Esophagus squamous epithelium (tissue), 5 donors: ENCODE measurements around the gene LRIG2. TPM values are rescaled to one million over a fixed set of nuclear protein-coding genes. Genes with fewer than 3 reads are reported as not detected.

ENCODE experiments used
- DNase-seq: peaks from one replicate; lab custom pipeline; 2025; lab: John Stamatoyannopoulos, UW
- H3K27ac ChIP-seq, 4 donors: fragments of 200-600 bp; sonication (generic); one replicate each; pipeline ENCODE4 v1.5.1; 2016 to 2019; ENCODE audit warnings: mild to moderate bottlenecking in 1 of 4
- H3K27me3 ChIP-seq, 4 donors: fragments of 200-600 bp; sonication (generic); 1 replicate in 3 of 4; 2 replicates in 1 of 4; pipeline versions ENCODE4 v1.5.1 to v1.6.0; 2017 to 2021; ENCODE audit warnings: antibody characterized with exemption in 1 of 4
- H3K36me3 ChIP-seq, 3 donors: fragments of 200-600 bp; sonication (generic); one replicate each; pipeline ENCODE4 v1.5.1; 2016 to 2019
- H3K4me1 ChIP-seq, 3 donors: fragments of 200-600 bp; sonication (generic); one replicate each; pipeline ENCODE4 v1.5.1; 2017 to 2019
- H3K4me3 ChIP-seq, 4 donors: fragments of 200-600 bp; sonication (generic); 1 replicate in 3 of 4; 2 replicates in 1 of 4; pipeline ENCODE4 v1.5.1; 2016 to 2019; ENCODE audit warnings: mild to moderate bottlenecking in 2 of 4, moderate library complexity in 1 of 4
- H3K9me3 ChIP-seq, 3 donors: fragments of 200-600 bp; sonication (generic); one replicate each; pipeline ENCODE4 v1.5.1; 2016 to 2019
- POLR2A ChIP-seq, 4 donors: fragments of 450-650 bp; IDR thresholded peaks; one replicate each; pipeline ENCODE4 v1.6.1; 2017; ENCODE audit warnings: antibody characterized with exemption in 4 of 4, mild to moderate bottlenecking in 4 of 4, moderate library complexity in 3 of 4
- WGBS, 2 donors: methylation state at CpG; one replicate each; pipeline ENCODE4 v1.1.5; 2018; 5-methylcytosine and 5-hydroxymethylcytosine counted together
- intact Hi-C: fragments of 100-400 bp; cut with DNase I; formaldehyde crosslinking; loops from one replicate; pipeline ENCODE4 v1.15.0; 2022
- total RNA-seq, 4 donors: library from RNA; depleted of rRNA; stranded (reverse); fragments of >200 nt; gene quantifications; one replicate each; pipeline ENCODE4 v1.1.0, GENCODE V29; 2016
- TF ChIP-seq, protein P1 (sequence below), 6 experiments: fragments of 450-650 bp in 4 of 6; fragments of 200-600 bp in 2 of 6; sonication (generic) in 2 of 6; IDR thresholded peaks; one replicate each; pipeline ENCODE4 v1.5.1; 2016 to 2019; ENCODE audit warnings: antibody characterized with exemption in 6 of 6, mild to moderate bottlenecking in 4 of 6, moderate library complexity in 4 of 6
- donor health status: DM: yes; HTN: yes; CAD: no.

LRIG2 gene
- total RNA-seq, 4 donors from 2014 or later: 8.9 to 18.3 (median 11.6) TPM

DNA sequence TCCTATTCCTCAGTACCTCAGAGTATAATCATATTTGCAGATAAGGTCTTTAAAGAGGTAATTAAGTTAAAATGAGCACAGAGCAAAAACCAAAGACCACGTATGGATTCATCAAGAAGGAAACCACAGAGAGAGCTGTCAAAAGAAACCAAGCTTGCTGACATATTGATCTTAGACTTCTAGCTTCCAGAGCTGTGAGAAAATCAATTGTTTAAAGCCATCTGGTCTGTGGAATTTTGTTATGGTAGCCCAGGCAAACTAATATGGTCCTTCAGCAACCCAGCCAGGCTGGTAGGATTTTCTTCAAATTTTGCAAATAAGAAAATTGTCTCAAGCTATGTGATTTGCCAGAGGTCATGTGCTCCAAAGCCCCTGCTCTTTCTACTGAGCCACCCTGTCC lies 62.5 kb downstream of the LRIG2 start:
- Histone ChIP-seq H3K4me3 (no peak overlapping the region), H3K4me1 (peaks cover 0 to under 1% (median 0%) of the 10 kb centered on the region in 3 donors), H3K27ac (no peak overlapping the region), H3K27me3 (no peaks in the 10 kb centered on the region), H3K9me3 (no peaks in the 10 kb centered on the region), H3K36me3 (peaks cover 0 to 13% (median 0%) of the 10 kb centered on the region in 3 donors)
- WGBS, 2 donors: 35 to 65% methylated on average over 1 of the region's 1 CpG
- DNase-seq: no peak
- intact Hi-C loops: no loop called here
- no peak for TF ChIP-seq POLR2A (IDR thresholded peaks at IDR 0.05)
- TF ChIP-seq, protein P1, sequence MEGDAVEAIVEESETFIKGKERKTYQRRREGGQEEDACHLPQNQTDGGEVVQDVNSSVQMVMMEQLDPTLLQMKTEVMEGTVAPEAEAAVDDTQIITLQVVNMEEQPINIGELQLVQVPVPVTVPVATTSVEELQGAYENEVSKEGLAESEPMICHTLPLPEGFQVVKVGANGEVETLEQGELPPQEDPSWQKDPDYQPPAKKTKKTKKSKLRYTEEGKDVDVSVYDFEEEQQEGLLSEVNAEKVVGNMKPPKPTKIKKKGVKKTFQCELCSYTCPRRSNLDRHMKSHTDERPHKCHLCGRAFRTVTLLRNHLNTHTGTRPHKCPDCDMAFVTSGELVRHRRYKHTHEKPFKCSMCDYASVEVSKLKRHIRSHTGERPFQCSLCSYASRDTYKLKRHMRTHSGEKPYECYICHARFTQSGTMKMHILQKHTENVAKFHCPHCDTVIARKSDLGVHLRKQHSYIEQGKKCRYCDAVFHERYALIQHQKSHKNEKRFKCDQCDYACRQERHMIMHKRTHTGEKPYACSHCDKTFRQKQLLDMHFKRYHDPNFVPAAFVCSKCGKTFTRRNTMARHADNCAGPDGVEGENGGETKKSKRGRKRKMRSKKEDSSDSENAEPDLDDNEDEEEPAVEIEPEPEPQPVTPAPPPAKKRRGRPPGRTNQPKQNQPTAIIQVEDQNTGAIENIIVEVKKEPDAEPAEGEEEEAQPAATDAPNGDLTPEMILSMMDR (IDR thresholded peaks at IDR 0.05): no peak

DNA sequence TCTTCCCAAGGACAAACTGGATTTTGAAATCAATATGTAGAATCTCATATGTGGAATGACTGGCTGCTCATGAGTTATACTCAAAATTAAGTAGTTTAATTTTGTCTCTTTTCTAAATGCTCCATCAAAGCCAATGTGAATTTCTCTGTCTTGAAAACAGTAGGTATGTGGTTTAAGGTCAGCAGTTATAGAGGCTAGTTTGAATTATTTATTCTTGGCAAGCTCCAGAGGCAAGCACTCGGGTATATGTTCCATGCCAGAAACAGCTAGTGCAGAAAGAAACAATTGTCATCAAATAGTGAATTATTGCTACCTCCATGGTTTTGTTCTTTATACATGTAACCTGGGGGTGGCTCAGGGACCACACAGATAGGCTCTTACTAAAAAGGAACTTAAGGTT lies 63.5 kb downstream of the LRIG2 start:
- no peak for DNase-seq
- WGBS, 2 donors: 33 to 40% methylated on average over 1 of the region's 1 CpG
- no peak for TF ChIP-seq POLR2A (IDR thresholded peaks at IDR 0.05)
- TF ChIP-seq, protein P1 (IDR thresholded peaks at IDR 0.05): no peak
- Histone ChIP-seq H3K27me3 (no peaks in the 10 kb centered on the region), H3K36me3 (peaks cover 0 to 7% (median 0%) of the 10 kb centered on the region in 3 donors), H3K4me3 (no peak overlapping the region), H3K4me1 (peaks cover 2 to 10% (median 8%) of the 10 kb centered on the region in 3 donors), H3K27ac (no peak overlapping the region), H3K9me3 (no peaks in the 10 kb centered on the region)
- intact Hi-C loops: no loop called here

DNA sequence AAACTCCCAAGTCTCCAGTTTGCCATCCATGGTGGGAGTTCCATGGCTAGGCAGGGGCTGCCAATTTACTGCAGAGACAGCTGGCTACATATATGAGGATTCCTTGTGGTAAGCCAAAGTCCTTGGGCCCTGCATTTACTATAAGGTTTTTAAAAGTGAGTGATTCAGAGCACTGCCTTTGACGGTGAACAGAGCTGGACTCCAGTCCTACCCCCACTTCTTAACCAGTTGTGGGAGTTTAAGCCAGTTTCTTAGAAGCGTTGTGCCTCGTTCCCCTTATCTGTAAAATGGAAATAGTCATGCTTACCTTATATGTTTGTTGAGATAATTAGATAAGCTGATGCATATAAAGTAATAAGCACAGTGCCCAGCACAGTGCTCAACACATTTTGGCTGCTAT lies 64.6 kb downstream of the LRIG2 start:
- intact Hi-C loops: no loop called here

DNA sequence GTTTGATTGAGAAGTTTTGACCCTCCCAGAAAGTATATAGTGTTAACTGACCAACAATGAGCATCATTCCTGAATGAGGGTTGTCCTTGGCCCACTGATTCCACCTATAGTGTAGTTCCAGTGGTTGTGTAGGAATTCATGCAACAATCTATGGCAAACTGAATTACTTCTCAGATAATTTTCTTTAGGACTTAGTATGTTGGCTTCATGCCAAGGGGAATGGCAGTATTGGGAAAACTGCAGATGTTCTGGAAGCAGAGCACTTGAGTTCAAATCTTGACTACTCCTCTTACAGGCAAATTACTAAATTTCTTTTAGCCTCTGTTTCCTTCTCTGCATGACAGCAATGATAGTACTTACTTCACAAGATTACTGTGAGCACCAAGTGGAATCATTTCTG lies 65.8 kb downstream of the LRIG2 start:
- no peak for DNase-seq
- Histone ChIP-seq H3K27ac (no peak overlapping the region), H3K27me3 (no peaks in the 10 kb centered on the region), H3K4me1 (peaks cover 16 to 31% (median 19%) of the 10 kb centered on the region in 3 donors), H3K36me3 (no peaks in the 10 kb centered on the region), H3K9me3 (no peaks in the 10 kb centered on the region), H3K4me3 (no peak overlapping the region)
- intact Hi-C loops: no loop called here
- TF ChIP-seq, protein P1 (IDR thresholded peaks at IDR 0.05): no peak
- TF ChIP-seq POLR2A (IDR thresholded peaks at IDR 0.05): no peak

More for the DNA sequence above, 64.6 kb downstream of the LRIG2 start:
- H3K27ac ChIP-seq: no peak overlapping the region
- H3K9me3 ChIP-seq: no peaks in the 10 kb centered on the region
- TF ChIP-seq, protein P1 (IDR thresholded peaks at IDR 0.05): no peak
- TF ChIP-seq POLR2A (IDR thresholded peaks at IDR 0.05): no peak
- DNase-seq: no peak
- 77 to 90% methylated on average over 3 of the region's 3 CpGs for WGBS, 2 donors
- peaks cover 8 to 21% (median 15%) of the 10 kb centered on the region in 3 donors for H3K4me1 ChIP-seq
- no peaks in the 10 kb centered on the region for H3K27me3 ChIP-seq
- no peak overlapping the region for H3K4me3 ChIP-seq
- H3K36me3 ChIP-seq: peaks cover 0 to 2% (median 0%) of the 10 kb centered on the region in 3 donors

DNA sequence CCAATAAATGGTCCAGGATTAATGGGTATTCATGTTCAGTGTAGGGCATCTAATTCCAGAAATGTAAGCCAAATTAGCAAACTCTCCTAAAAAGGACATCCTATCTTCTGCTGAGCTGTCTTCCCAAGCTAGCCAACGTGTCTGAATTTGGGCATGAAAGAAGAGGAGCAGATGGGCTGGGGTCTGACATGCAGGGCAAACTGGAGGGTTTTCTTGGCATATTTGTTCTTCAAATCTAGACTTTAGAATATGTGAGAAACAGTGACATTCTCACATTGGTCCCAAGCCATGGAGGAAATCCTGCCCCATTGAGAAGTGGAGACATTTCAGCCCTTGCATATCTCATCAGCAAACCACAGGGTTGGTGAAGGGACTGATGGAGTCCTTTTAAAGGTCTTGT lies 67.2 kb downstream of the LRIG2 start:
- no peak for DNase-seq
- Histone ChIP-seq H3K4me1 (peaks cover 16 to 31% (median 19%) of the 10 kb centered on the region in 3 donors), H3K4me3 (no peak overlapping the region), H3K27me3 (no peaks in the 10 kb centered on the region), H3K9me3 (no peaks in the 10 kb centered on the region), H3K27ac (no peak overlapping the region), H3K36me3 (no peaks in the 10 kb centered on the region)
- TF ChIP-seq, protein P1 (IDR thresholded peaks at IDR 0.05): no peak
- TF ChIP-seq POLR2A (IDR thresholded peaks at IDR 0.05): no peak
- WGBS, 2 donors: 80% methylated on average over 1 of the region's 1 CpG
- intact Hi-C loops: loop anchor here (10.0 kb wide), 1 partner anchor 535 kb away; no protein-coding TSS in a partner anchor
